Ovary (tissue), 9 donors: ENCODE data around the gene IRF2BPL. TPM values are rescaled to one million over a fixed set of nuclear protein-coding genes. Genes with fewer than 3 reads are reported as not detected.
A peak's percentile ranks its signal among the peaks of the same experiment; 100 is the strongest.

ENCODE experiments used
- DNase-seq, 5 donors: peaks; one replicate each; pipeline ENCODE4 v3.0.0-alpha.2; 2019 to 2020
- H3K27ac ChIP-seq, 2 donors: fragments of 200-600 bp; one replicate each; pipeline versions ENCODE4 v1.5.1 to v1.8.0; 2019 to 2022
- H3K27me3 ChIP-seq: fragments of 200-600 bp; one replicate; pipeline ENCODE4 v1.8.0; 2022
- H3K36me3 ChIP-seq: fragments of 200-600 bp; sonication (generic); one replicate; pipeline ENCODE4 v1.5.1; 2019
- H3K4me1 ChIP-seq: one replicate; pipeline ENCODE4 v1.8.1; 2013; ENCODE audit warnings: mild to moderate bottlenecking, moderate library complexity; ENCODE audit not compliant: insufficient read depth
- H3K4me3 ChIP-seq: fragments of 200-600 bp; sonication (generic); one replicate; pipeline ENCODE4 v1.5.1; 2017
- H3K9me3 ChIP-seq, 2 donors: fragments of 200-600 bp in 1 of 2; sonication (generic) in 1 of 2; one replicate each; pipeline versions ENCODE4 v1.5.1 to v1.8.1; 2013 to 2019; ENCODE audit warnings: mild to moderate bottlenecking in 1 of 2, moderate library complexity in 1 of 2
- EP300 ChIP-seq: sonication (generic); formaldehyde crosslinking; IDR thresholded peaks from one replicate; pipeline ENCODE4 v1.6.1; 2017; ENCODE audit warnings: antibody characterized with exemption
- POLR2A ChIP-seq: fragments of 450-650 bp; IDR thresholded peaks from one replicate; pipeline ENCODE4 v1.6.1; 2017; ENCODE audit warnings: antibody characterized with exemption, mild to moderate bottlenecking, moderate library complexity
- WGBS, 3 donors: extraction: QIAGEN DNeasy Blood & Tissue Kit in 1 of 3; methylation state at CpG; one replicate each; pipeline versions ENCODE4 v1.1.5 to v1.1.7; 2013 to 2017; 5-methylcytosine and 5-hydroxymethylcytosine counted together
- intact Hi-C, 4 donors: fragments of 100-400 bp; cut with DNase I; formaldehyde crosslinking; loops; one replicate each; pipeline versions ENCODE4 v1.11.0 to v1.15.1; 2022 to 2023
- polyA plus RNA-seq, 2 donors: library from polyadenylated mRNA; stranded (reverse); fragments of 200-250 nt in 1 of 2; fragments of 350-450 nt in 1 of 2; fragmentation: Illumina TruSeq in 1 of 2; extraction: RNeasy Lipid Tissue Mini Kit (QIAGEN cat#74804) in 1 of 2; gene quantifications; one replicate each; pipeline ENCODE4 v1.2.3, GENCODE V29; 2013 to 2014
- total RNA-seq, 7 donors: library from RNA; depleted of rRNA in 2 of 7; stranded (reverse); fragments of >200 nt in 2 of 7; fragmentation: NEBNext Ultra II Directional in 3 of 7; extraction: Animal tissue kit (Norgen Biotek cat#: 25700) in 3 of 7; gene quantifications; one replicate each; pipeline versions ENCODE4 v1.1.0 to v1.2.4, GENCODE V29; 2016 to 2023
- TF ChIP-seq, protein P1 (sequence below), 3 donors: fragments of 450-650 bp in 2 of 3; fragments of 200-600 bp in 1 of 3; IDR thresholded peaks; one replicate each; pipeline versions ENCODE4 v1.5.1 to v1.8.0; 2016 to 2022; ENCODE audit warnings: antibody characterized with exemption in 3 of 3, mild to moderate bottlenecking in 1 of 3
- donor health status: DM: no; HTN: no; CAD: no; lungs with moderate emphysema.
- donor health status: DM: no; HTN: no; CAD: no.
- donor health status: Bipolar disorder and iron deficiency.
- donor health status: DM: yes; HTN: yes; CAD: no.
- donor health status: DM: no; HTN: no; CAD: no.
- donor health status: DM: yes; HTN: yes; CAD: no.

The IRF2BPL gene
- total and polyA plus RNA-seq, 9 donors, result 14.1 to 126 (median 78.1) TPM

DNA sequence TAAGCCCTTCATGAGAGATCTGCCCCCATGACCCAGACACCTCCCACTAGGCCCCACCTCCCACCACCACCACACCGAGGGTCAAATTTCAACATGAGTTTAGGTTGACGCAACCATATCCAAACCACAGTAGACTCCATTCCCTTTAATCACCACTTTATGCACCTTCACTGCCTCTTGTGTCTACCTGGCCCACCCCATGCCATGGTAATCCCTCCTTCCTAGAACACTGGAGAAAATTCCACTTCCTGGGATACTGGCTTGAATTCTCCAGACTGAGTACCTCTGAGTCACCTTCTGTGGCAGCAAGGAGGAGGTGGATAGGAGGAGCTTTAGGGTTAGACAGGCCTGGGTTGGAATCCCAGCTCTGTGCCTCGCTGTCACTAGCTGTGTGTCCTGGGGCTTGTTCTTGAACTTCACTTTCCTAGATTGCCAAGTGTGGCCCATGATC is 43.5 kb upstream of the IRF2BPL start:
- no peak for TF ChIP-seq EP300
- TF ChIP-seq, protein P1, sequence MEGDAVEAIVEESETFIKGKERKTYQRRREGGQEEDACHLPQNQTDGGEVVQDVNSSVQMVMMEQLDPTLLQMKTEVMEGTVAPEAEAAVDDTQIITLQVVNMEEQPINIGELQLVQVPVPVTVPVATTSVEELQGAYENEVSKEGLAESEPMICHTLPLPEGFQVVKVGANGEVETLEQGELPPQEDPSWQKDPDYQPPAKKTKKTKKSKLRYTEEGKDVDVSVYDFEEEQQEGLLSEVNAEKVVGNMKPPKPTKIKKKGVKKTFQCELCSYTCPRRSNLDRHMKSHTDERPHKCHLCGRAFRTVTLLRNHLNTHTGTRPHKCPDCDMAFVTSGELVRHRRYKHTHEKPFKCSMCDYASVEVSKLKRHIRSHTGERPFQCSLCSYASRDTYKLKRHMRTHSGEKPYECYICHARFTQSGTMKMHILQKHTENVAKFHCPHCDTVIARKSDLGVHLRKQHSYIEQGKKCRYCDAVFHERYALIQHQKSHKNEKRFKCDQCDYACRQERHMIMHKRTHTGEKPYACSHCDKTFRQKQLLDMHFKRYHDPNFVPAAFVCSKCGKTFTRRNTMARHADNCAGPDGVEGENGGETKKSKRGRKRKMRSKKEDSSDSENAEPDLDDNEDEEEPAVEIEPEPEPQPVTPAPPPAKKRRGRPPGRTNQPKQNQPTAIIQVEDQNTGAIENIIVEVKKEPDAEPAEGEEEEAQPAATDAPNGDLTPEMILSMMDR (IDR thresholded peaks at IDR 0.05), result no peak
- H3K36me3 ChIP-seq, result no peaks in the 10 kb centered on the region
- H3K27me3 ChIP-seq, result no peaks in the 10 kb centered on the region
- peaks cover 8% of the 10 kb centered on the region for H3K4me1 ChIP-seq
- 82 to 90% (median 88%) methylated on average over 3 of the region's 3 CpGs for WGBS, 3 donors
- no peak overlapping the region for H3K27ac ChIP-seq
- intact Hi-C loops, result loop anchor here in 2 of 4 donors (2.0 to 5.0 kb wide), 2 partner anchors 195 to 200 kb away; no protein-coding TSS in a partner anchor
- H3K4me3 ChIP-seq, result no peak overlapping the region
- no peaks in the 10 kb centered on the region for H3K9me3 ChIP-seq
- DNase-seq, result no peak

DNA sequence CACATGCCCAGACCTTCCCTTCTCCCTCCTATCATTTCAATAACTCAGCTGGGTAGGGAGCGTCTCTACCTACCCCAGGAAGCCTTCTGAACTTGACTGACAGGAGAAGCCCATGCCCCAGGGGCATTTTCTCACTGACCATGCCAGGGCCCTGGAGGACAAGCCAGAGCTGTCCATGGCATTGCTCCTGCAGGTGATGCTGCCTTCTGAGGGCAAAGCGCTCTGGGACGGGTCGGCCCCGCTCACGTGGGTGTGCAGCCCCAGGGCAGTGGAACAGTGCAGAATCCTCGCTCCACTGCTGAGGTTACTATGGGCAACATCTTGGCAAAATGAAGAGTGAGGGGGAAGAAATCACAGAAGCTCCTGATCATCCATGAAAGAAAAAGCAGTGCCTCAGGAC is 41.0 kb upstream of the IRF2BPL start:
- Histone ChIP-seq H3K9me3 (no peaks in the 10 kb centered on the region), H3K4me3 (no peak overlapping the region), H3K4me1 (no peaks in the 10 kb centered on the region), H3K27ac (no peak overlapping the region), H3K27me3 (no peaks in the 10 kb centered on the region), H3K36me3 (no peaks in the 10 kb centered on the region)
- intact Hi-C loops, result loop anchor here (2.0 to 5.0 kb wide), 4 partner anchors 152 to 197 kb away; no protein-coding TSS in a partner anchor
- TF ChIP-seq, protein P1 (IDR thresholded peaks at IDR 0.05), result no peak
- no peak for TF ChIP-seq POLR2A
- no peak for TF ChIP-seq EP300
- 81 to 86% (median 82%) methylated on average over 7 of the region's 7 CpGs for WGBS, 3 donors
- DNase-seq, result no peak

DNA sequence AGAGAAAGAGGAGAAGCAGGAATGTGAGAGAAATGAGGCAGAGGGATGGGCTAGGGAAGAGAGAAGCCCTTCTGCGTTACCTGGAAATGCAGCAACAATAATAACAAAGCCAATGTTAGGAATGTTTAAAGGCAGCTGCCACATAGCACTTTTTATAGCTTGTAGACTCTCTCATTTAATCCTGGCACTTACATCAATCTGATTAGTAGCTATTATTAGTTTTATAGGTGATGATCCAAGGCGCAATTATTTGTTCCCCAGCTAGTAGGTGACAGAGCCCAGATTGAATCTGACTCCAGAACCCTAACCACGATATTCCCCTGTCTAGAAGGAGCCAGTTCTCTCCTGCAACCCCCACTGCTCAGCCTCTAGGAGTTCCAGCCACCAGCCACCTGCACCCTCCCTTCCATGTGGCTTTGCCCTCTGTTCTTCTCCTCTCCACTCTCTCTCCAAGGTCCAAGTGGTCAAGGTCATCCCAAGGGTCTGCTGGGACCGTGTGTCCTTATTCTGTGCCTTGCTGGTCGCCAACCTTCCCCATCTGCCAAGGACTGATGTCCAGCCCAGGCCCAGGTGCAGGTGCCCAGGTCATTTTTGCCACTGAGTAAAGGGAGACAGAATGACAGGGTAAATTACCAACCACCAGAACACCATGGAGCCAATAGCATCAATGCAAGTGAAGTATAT is 40.2 kb upstream of the IRF2BPL start:
- WGBS, 3 donors, result 50 to 55% (median 51%) methylated on average over 5 of the region's 5 CpGs

DNA sequence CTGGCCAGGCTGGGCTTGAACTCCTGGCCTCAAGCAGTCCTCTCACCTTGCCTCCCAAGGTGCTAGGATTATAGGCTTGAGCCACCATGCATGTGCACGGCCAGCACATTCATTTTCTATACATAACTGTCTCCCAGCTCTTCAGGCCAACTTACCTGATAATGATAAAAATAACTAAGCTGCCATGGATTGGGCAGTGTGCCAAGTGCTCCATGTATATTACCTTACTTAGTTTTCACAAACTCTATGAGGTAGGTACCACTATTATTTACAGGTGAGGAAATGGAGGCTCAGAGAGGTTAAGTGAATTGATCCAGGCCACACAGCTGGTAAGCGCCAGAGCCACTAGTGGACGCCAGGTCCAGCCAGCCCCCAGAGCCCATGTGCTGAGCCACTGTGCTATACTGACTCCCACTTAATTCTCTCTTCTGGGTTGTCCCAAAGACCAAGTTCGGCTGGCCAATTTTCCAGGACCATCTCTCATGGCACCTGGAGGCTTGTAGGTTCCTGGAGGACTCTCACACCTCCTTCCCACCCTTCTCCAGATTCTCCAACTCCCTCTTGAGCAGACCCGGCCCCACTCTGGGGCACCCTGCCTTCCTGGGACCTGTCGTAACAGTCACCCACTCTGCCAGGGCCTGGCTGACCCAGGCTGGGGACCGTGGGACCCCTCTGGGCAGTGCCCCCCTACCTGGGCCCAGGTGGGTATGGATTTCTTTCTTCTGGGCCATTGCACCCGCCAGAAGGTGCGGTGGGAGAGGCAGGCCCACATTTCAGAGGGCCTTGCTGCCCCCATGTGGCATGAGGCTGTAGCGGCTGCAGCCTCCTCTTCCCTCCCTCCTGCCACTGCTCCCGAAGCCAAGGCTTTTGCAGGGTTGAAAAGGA is 39.4 kb upstream of the IRF2BPL start:
- intact Hi-C loops, result loop anchor here (2.0 to 5.0 kb wide), 4 partner anchors 151 to 196 kb away; no protein-coding TSS in a partner anchor
- no peak overlapping the region for H3K27ac ChIP-seq
- WGBS, 3 donors, result 47 to 50% (median 49%) methylated on average over 11 of the region's 11 CpGs
- no peak overlapping the region for H3K4me3 ChIP-seq
- no peaks in the 10 kb centered on the region for H3K36me3 ChIP-seq
- TF ChIP-seq EP300 (no peak), POLR2A (no peak)
- TF ChIP-seq, protein P1 (IDR thresholded peaks at IDR 0.05), result peak; percentile 63 to 75 (median 73)
- peak; percentile 61 to 80 (median 73) for DNase-seq
- peaks cover 1% of the 10 kb centered on the region for H3K4me1 ChIP-seq
- no peaks in the 10 kb centered on the region for H3K27me3 ChIP-seq
- H3K9me3 ChIP-seq, result no peaks in the 10 kb centered on the region

More for the DNA sequence above, 40.2 kb upstream of the IRF2BPL start:
- no peaks in the 10 kb centered on the region for H3K36me3 ChIP-seq
- no peak overlapping the region for H3K27ac ChIP-seq
- no peaks in the 10 kb centered on the region for H3K27me3 ChIP-seq
- no peak overlapping the region for H3K4me3 ChIP-seq
- no peak for DNase-seq
- H3K9me3 ChIP-seq, result no peaks in the 10 kb centered on the region
- TF ChIP-seq, protein P1 (IDR thresholded peaks at IDR 0.05), result no peak
- TF ChIP-seq EP300, result no peak
- no peak for TF ChIP-seq POLR2A
- H3K4me1 ChIP-seq, result peaks cover 1% of the 10 kb centered on the region
- intact Hi-C loops, result loop anchor here (2.0 to 5.0 kb wide), 4 partner anchors 151 to 196 kb away; no protein-coding TSS in a partner anchor
